ENCODE measurements around the gene SPRED1. TPM values are rescaled to one million over a fixed set of nuclear protein-coding genes. Genes with fewer than 3 reads are reported as not detected.

Gene SPRED1
- total RNA-seq (2022; extraction: Qiagen RNA extraction): 6.3 to 9.1 TPM (median 7.6 TPM) in 5 replicates

GRCh38 chr15:38252481-38253350 lies at the start of gene SPRED1:
TSS of gene SPRED1 (plus strand) at chr15:38252836. CDS start at chr15:38253186, 350 bp downstream.

Other genes starting within 250 kb of the SPRED1 start
- 8.4 to 11.5 TPM (median 9.5 TPM) in 5 replicates for gene FAM98B, start 201.3 kb downstream of the SPRED1 start, total RNA-seq (2022; extraction: Qiagen RNA extraction)

Data from A549 treated with Mapracorat at 1 μM for 4 hours (cell line).